ENCODE data around the gene SETD1B.

SETD1B gene

GRCh38 chr12:121822393-121823100 lies 18.7 kb downstream of the SETD1B start:
- in situ Hi-C loops (cut with MboI; ENCODE audit: low sequenced_read_pairs), result no loop called here

GRCh38 chr12:121823101-121823726 lies 19.4 kb downstream of the SETD1B start:
- in situ Hi-C loops (cut with MboI; ENCODE audit: low sequenced_read_pairs), result no loop called here

- in situ Hi-C loops (cut with MboI; ENCODE audit: low sequenced_read_pairs), result no loop called here
These were observed 19.9 kb downstream of the SETD1B start for GRCh38 chr12:121823727-121824115.

- in situ Hi-C loops (cut with MboI; ENCODE audit: low sequenced_read_pairs), result no loop called here
These were observed 21.3 kb downstream of the SETD1B start for GRCh38 chr12:121825041-121825523.

GRCh38 chr12:121826318-121827150 lies 22.7 kb downstream of the SETD1B start:
- in situ Hi-C loops (cut with MboI; ENCODE audit: low sequenced_read_pairs), result no loop called here

GRCh38 chr12:121827351-121828099 lies 23.7 kb downstream of the SETD1B start:
- in situ Hi-C loops (cut with MboI; ENCODE audit: low sequenced_read_pairs), result no loop called here

GRCh38 chr12:121828306-121828705 lies 24.5 kb downstream of the SETD1B start:
- in situ Hi-C loops (cut with MboI; ENCODE audit: low sequenced_read_pairs), result no loop called here

GRCh38 chr12:121828826-121829225 lies 25.0 kb downstream of the SETD1B start:
- in situ Hi-C loops (cut with MboI; ENCODE audit: low sequenced_read_pairs), result no loop called here

GRCh38 chr12:121829250-121829918 lies 25.6 kb downstream of the SETD1B start:
- in situ Hi-C loops (cut with MboI; ENCODE audit: low sequenced_read_pairs), result no loop called here

GRCh38 chr12:121830134-121830533 lies 26.3 kb downstream of the SETD1B start:
- in situ Hi-C loops (cut with MboI; ENCODE audit: low sequenced_read_pairs), result no loop called here

GRCh38 chr12:121830588-121831265 lies 26.9 kb downstream of the SETD1B start:
- in situ Hi-C loops (cut with MboI; ENCODE audit: low sequenced_read_pairs), result no loop called here

GRCh38 chr12:121831571-121832245 lies 27.9 kb downstream of the SETD1B start:
- in situ Hi-C loops (cut with MboI; ENCODE audit: low sequenced_read_pairs), result no loop called here

GRCh38 chr12:121837680-121838079 lies 33.9 kb downstream of the SETD1B start:
- in situ Hi-C loops (cut with MboI; ENCODE audit: low sequenced_read_pairs), result no loop called here

- in situ Hi-C loops (cut with MboI; ENCODE audit: low sequenced_read_pairs), result no loop called here
These were observed 34.3 kb downstream of the SETD1B start for GRCh38 chr12:121838126-121838525.

GRCh38 chr12:121839106-121839992 lies 35.5 kb downstream of the SETD1B start:
- in situ Hi-C loops (cut with MboI; ENCODE audit: low sequenced_read_pairs), result no loop called here

GRCh38 chr12:121839993-121840761 lies 36.4 kb downstream of the SETD1B start:
- in situ Hi-C loops (cut with MboI; ENCODE audit: low sequenced_read_pairs), result no loop called here

GRCh38 chr12:121843236-121843982 lies 39.6 kb downstream of the SETD1B start:
- in situ Hi-C loops (cut with MboI; ENCODE audit: low sequenced_read_pairs), result no loop called here

Measured in hTERT RPE-1 (cell line).